Lower leg skin (tissue), 4 donors: ENCODE data around the gene ANO10. TPM values are rescaled to one million over a fixed set of nuclear protein-coding genes. Genes with fewer than 3 reads are reported as not detected.

Source experiments
- DNase-seq, 2 donors: peaks; one replicate each; pipeline ENCODE4 v3.0.0-alpha.2; 2019; ENCODE audit warnings: low spot score in 2 of 2
- H3K4me3 ChIP-seq: fragments of 200-600 bp; sonication (generic); 2 replicates; pipeline ENCODE4 v1.5.1; 2017; ENCODE audit warnings: mild to moderate bottlenecking, low read depth; ENCODE audit not compliant: poor library complexity, severe bottlenecking
- CTCF ChIP-seq, 3 donors: fragments of 450-650 bp; IDR thresholded peaks; one replicate each; pipeline ENCODE4 v1.5.1; 2016; ENCODE audit warnings: antibody characterized with exemption in 3 of 3, mild to moderate bottlenecking in 3 of 3, moderate library complexity in 2 of 3
- POLR2A ChIP-seq, 2 donors: fragments of 450-650 bp; IDR thresholded peaks; one replicate each; pipeline ENCODE4 v1.6.1; 2016 to 2017; ENCODE audit warnings: antibody characterized with exemption in 2 of 2, mild to moderate bottlenecking in 1 of 2, moderate library complexity in 1 of 2
- WGBS, 2 donors: methylation state at CpG; one replicate each; pipeline ENCODE4 v1.1.5; 2018; 5-methylcytosine and 5-hydroxymethylcytosine counted together
- intact Hi-C: fragments of 100-400 bp; cut with DNase I; formaldehyde crosslinking; loops from one replicate; pipeline ENCODE4 v1.15.0; 2023; ENCODE audit warnings: low total_unique reads
- total RNA-seq, 4 donors: library from RNA; depleted of rRNA; stranded (reverse); fragments of >200 nt; gene quantifications; one replicate each; pipeline ENCODE4 v1.1.0, GENCODE V29; 2016

The ANO10 gene
- total RNA-seq, 4 donors from 2014 or later: 31.6 to 41.5 (median 37.5) TPM

- intact Hi-C loops: loop anchor here (10.0 kb wide), 2 partner anchors 145 to 215 kb away; no protein-coding TSS in a partner anchor
- WGBS, 2 donors: 90 to 91% methylated on average over 8 of the region's 8 CpGs
Observed at GRCh38 chr3:43369404-43370292, 252.2 kb downstream of the ANO10 start.

GRCh38 chr3:43366885-43367284 is 254.9 kb downstream of the ANO10 start:
- intact Hi-C loops: loop anchor here (10.0 kb wide), 2 partner anchors 142 to 212 kb away; no protein-coding TSS in a partner anchor
- no peak overlapping the region for H3K4me3 ChIP-seq
- TF ChIP-seq CTCF (IDR thresholded peaks at IDR 0.05) (no peak), POLR2A (IDR thresholded peaks at IDR 0.05) (no peak)
- no peak for DNase-seq
- WGBS, 2 donors: 65 to 74% methylated on average over 9 of the region's 9 CpGs

More at GRCh38 chr3:43369404-43370292, 252.2 kb downstream of the ANO10 start:
- no peak for DNase-seq
- H3K4me3 ChIP-seq: no peak overlapping the region
- TF ChIP-seq POLR2A (IDR thresholded peaks at IDR 0.05) (no peak), CTCF (IDR thresholded peaks at IDR 0.05) (no peak)

- TF ChIP-seq POLR2A (IDR thresholded peaks at IDR 0.05) (no peak), CTCF (IDR thresholded peaks at IDR 0.05) (no peak)
- H3K4me3 ChIP-seq: no peak overlapping the region
- intact Hi-C loops: loop anchor here (10.0 kb wide), 2 partner anchors 142 to 212 kb away; no protein-coding TSS in a partner anchor
- WGBS, 2 donors: 15 to 22% methylated on average over 11 of the region's 11 CpGs
- peak in 1 of 2 donors; percentile 27 for DNase-seq
Observed at GRCh38 chr3:43366481-43366880, 255.3 kb downstream of the ANO10 start.

- no peak for DNase-seq
- TF ChIP-seq CTCF (IDR thresholded peaks at IDR 0.05): no peak
- TF ChIP-seq POLR2A (IDR thresholded peaks at IDR 0.05): no peak
- no peak overlapping the region for H3K4me3 ChIP-seq
- intact Hi-C loops: loop anchor here (10.0 kb wide), 2 partner anchors 141 to 211 kb away; no protein-coding TSS in a partner anchor
- WGBS, 2 donors: 99% methylated on average over 5 to 12 of the region's 12 CpGs
Observed at GRCh38 chr3:43365601-43366305, 256.1 kb downstream of the ANO10 start.

GRCh38 chr3:43364926-43365325 is 256.9 kb downstream of the ANO10 start:
- intact Hi-C loops: loop anchor here (10.0 kb wide), 2 partner anchors 140 to 210 kb away; no protein-coding TSS in a partner anchor
- WGBS, 2 donors: 95 to 98% methylated on average over 14 of the region's 14 CpGs
- TF ChIP-seq CTCF (IDR thresholded peaks at IDR 0.05) (no peak), POLR2A (IDR thresholded peaks at IDR 0.05) (no peak)
- DNase-seq: no peak
- no peak overlapping the region for H3K4me3 ChIP-seq
